Mesenchymal stem cell (in vitro differentiated cells and primary cell): Measurements from ENCODE around the gene MTFR1L.
A peak's percentile ranks its signal among the peaks of the same experiment; 100 is the strongest.

Experiments
- DNase-seq: peaks from one replicate; pipeline ENCODE4 v3.0.0-alpha.2; 2013
- H2AFZ ChIP-seq: one replicate; pipeline ENCODE4 v1.6.1; 2013; ENCODE audit warnings: low read depth, mild to moderate bottlenecking, control low read depth, inconsistent platforms, low read length, moderate library complexity
- H2AK5ac ChIP-seq: 2 replicates; pipeline ENCODE4 v1.6.1; 2013; ENCODE audit warnings: low read length, moderate library complexity, mild to moderate bottlenecking, inconsistent platforms; ENCODE audit not compliant: severe bottlenecking
- H2BK120ac ChIP-seq: one replicate; pipeline ENCODE4 v1.6.1; 2013; ENCODE audit warnings: low read depth, mild to moderate bottlenecking, inconsistent platforms, low read length, moderate library complexity
- H2BK12ac ChIP-seq, 2 experiments: one replicate each; pipeline ENCODE4 v1.6.1; 2013; ENCODE audit warnings: inconsistent platforms in 2 of 2, low read length in 2 of 2, mild to moderate bottlenecking in 2 of 2, moderate library complexity in 2 of 2, control low read depth in 1 of 2
- H2BK15ac ChIP-seq: one replicate; pipeline ENCODE4 v1.6.1; 2013; ENCODE audit warnings: mild to moderate bottlenecking, low read depth, inconsistent platforms; ENCODE audit not compliant: poor library complexity, severe bottlenecking
- H2BK5ac ChIP-seq: 2 replicates; pipeline ENCODE4 v1.6.1; 2013; ENCODE audit warnings: low read depth, mild to moderate bottlenecking, low read length, control low read depth, inconsistent platforms; ENCODE audit not compliant: poor library complexity, severe bottlenecking
- H3K14ac ChIP-seq, 2 experiments: one replicate each; pipeline ENCODE4 v1.6.1; 2013; ENCODE audit warnings: inconsistent platforms in 2 of 2, low read length in 2 of 2, control low read depth in 1 of 2, mild to moderate bottlenecking in 1 of 2, moderate library complexity in 1 of 2
- H3K18ac ChIP-seq, 2 experiments: one replicate each; pipeline ENCODE4 v1.6.1; 2013; ENCODE audit warnings: inconsistent platforms in 2 of 2, low read length in 2 of 2, control low read depth in 1 of 2, low read depth in 1 of 2, mild to moderate bottlenecking in 1 of 2
- H3K23ac ChIP-seq, 2 experiments: one replicate each; pipeline ENCODE4 v1.6.1; 2013; ENCODE audit warnings: inconsistent platforms in 2 of 2, low read length in 2 of 2, mild to moderate bottlenecking in 2 of 2, moderate library complexity in 2 of 2, control low read depth in 1 of 2
- H3K27ac ChIP-seq: 2 replicates; pipeline ENCODE4 v1.5.1; 2013; ENCODE audit warnings: mild to moderate bottlenecking, moderate library complexity, low read length, control low read depth, inconsistent platforms; ENCODE audit not compliant: poor library complexity, severe bottlenecking
- H3K27me3 ChIP-seq, 2 experiments: 2 replicates each; pipeline versions ENCODE4 v1.6.1 to v1.7.0; 2013; ENCODE audit warnings: low read length in 2 of 2, mild to moderate bottlenecking in 2 of 2, moderate library complexity in 2 of 2, control low read depth in 1 of 2, inconsistent platforms in 1 of 2; ENCODE audit not compliant: control insufficient read depth in 1 of 2, insufficient read depth in 1 of 2
- H3K36me3 ChIP-seq, 2 experiments: 2 replicates each; pipeline versions ENCODE4 v1.6.1 to v1.7.0; 2013; ENCODE audit warnings: low read length in 2 of 2, control low read depth in 1 of 2, inconsistent platforms in 1 of 2, low read depth in 1 of 2, mild to moderate bottlenecking in 1 of 2; ENCODE audit not compliant: insufficient read depth in 2 of 2, control insufficient read depth in 1 of 2
- H3K4ac ChIP-seq, 2 experiments: one replicate each; pipeline ENCODE4 v1.6.1; 2013; ENCODE audit warnings: inconsistent platforms in 2 of 2, low read length in 2 of 2, mild to moderate bottlenecking in 2 of 2, moderate library complexity in 2 of 2, control low read depth in 1 of 2, low read depth in 1 of 2
- H3K4me1 ChIP-seq: 2 replicates; pipeline ENCODE4 v1.6.1; 2013; ENCODE audit warnings: low read depth, low read length, control low read depth; ENCODE audit not compliant: control insufficient read depth, insufficient read depth
- H3K4me2 ChIP-seq: 2 replicates; pipeline ENCODE4 v1.6.1; 2013; ENCODE audit warnings: low read length, mild to moderate bottlenecking, inconsistent platforms; ENCODE audit not compliant: poor library complexity, severe bottlenecking
- H3K4me3 ChIP-seq, 2 experiments: 2 replicates each; pipeline versions ENCODE4 v1.5.1 to v1.7.0; 2013; ENCODE audit warnings: low read length in 2 of 2, mild to moderate bottlenecking in 2 of 2, control low read depth in 1 of 2, low read depth in 1 of 2; ENCODE audit not compliant: insufficient read depth in 1 of 2
- H3K79me1 ChIP-seq: replicated peaks from 2 replicates; pipeline ENCODE4 v1.6.1; 2013; ENCODE audit warnings: mild to moderate bottlenecking, control low read depth, low read length, inconsistent platforms; ENCODE audit not compliant: poor library complexity, severe bottlenecking
- H3K9ac ChIP-seq: 2 replicates; pipeline ENCODE4 v1.7.0; 2013; ENCODE audit warnings: mild to moderate bottlenecking, low read length, moderate library complexity
- H3K9me3 ChIP-seq: 2 replicates; pipeline ENCODE4 v1.7.0; 2013; ENCODE audit warnings: mild to moderate bottlenecking, low read length; ENCODE audit not compliant: control insufficient read depth
- H4K8ac ChIP-seq: one replicate; pipeline ENCODE4 v1.6.1; 2013; ENCODE audit warnings: inconsistent platforms, mild to moderate bottlenecking, low read length, moderate library complexity
- H4K91ac ChIP-seq: one replicate; pipeline ENCODE4 v1.6.1; 2013; ENCODE audit warnings: mild to moderate bottlenecking, low read length, inconsistent platforms
- WGBS: methylation state at CpG from one replicate; pipeline ENCODE4 v1.1.7; 2013; ENCODE audit warnings: mixed read lengths; 5-methylcytosine and 5-hydroxymethylcytosine counted together

Gene MTFR1L

GRCh38 chr1:25869909-25870606, 50.3 kb downstream of the MTFR1L start:
- Histone ChIP-seq H2BK15ac (no peak overlapping the region), H3K27me3 (no peaks in the 10 kb centered on the region), H3K4me1 (peaks cover 47% of the 10 kb centered on the region), H2AFZ (no peak overlapping the region), H3K36me3 (peaks cover 16 to 23% of the 10 kb centered on the region in 2 experiments), H4K8ac (no peak overlapping the region), H2BK5ac (no peak overlapping the region), H3K14ac (no peak overlapping the region), H2AK5ac (peak overlapping the region; percentile 58), H2BK12ac (no peak overlapping the region), H3K4ac (no peak overlapping the region), H3K23ac (no peak overlapping the region), H3K79me1 (peaks cover 25% of the 10 kb centered on the region), H3K4me2 (no peak overlapping the region), H4K91ac (no peak overlapping the region), H3K4me3 (no peak overlapping the region), H3K27ac (no peak overlapping the region), H3K9me3 (no peaks in the 10 kb centered on the region), H3K18ac (no peak overlapping the region), H2BK120ac (no peak overlapping the region), H3K9ac (no peak overlapping the region)
- no peak for DNase-seq
- WGBS, result 82% methylated on average over 5 of the region's 6 CpGs

GRCh38 chr1:25870614-25871013, 50.9 kb downstream of the MTFR1L start:
- WGBS, result 100% methylated on average over 1 of the region's 1 CpG
- H2AK5ac ChIP-seq, result peak overlapping the region; percentile 58
- H4K8ac ChIP-seq, result no peak overlapping the region
- peaks cover 25% of the 10 kb centered on the region for H3K79me1 ChIP-seq
- H2AFZ ChIP-seq, result no peak overlapping the region
- peaks cover 47% of the 10 kb centered on the region for H3K4me1 ChIP-seq
- H3K27me3 ChIP-seq, result no peaks in the 10 kb centered on the region
- no peaks in the 10 kb centered on the region for H3K9me3 ChIP-seq
- H3K18ac ChIP-seq, result no peak overlapping the region
- H3K4me2 ChIP-seq, result no peak overlapping the region
- no peak overlapping the region for H2BK5ac ChIP-seq
- no peak overlapping the region for H3K4ac ChIP-seq
- no peak overlapping the region for H2BK12ac ChIP-seq
- no peak overlapping the region for H3K27ac ChIP-seq
- no peak for DNase-seq
- H3K23ac ChIP-seq, result no peak overlapping the region
- no peak overlapping the region for H2BK120ac ChIP-seq
- H3K36me3 ChIP-seq, result peaks cover 16 to 23% of the 10 kb centered on the region in 2 experiments
- H3K4me3 ChIP-seq, result no peak overlapping the region
- no peak overlapping the region for H3K9ac ChIP-seq
- H4K91ac ChIP-seq, result no peak overlapping the region
- H3K14ac ChIP-seq, result no peak overlapping the region
- H2BK15ac ChIP-seq, result no peak overlapping the region

GRCh38 chr1:25871086-25871703, 51.4 kb downstream of the MTFR1L start:
- Histone ChIP-seq H2AFZ (no peak overlapping the region), H3K27ac (peak overlapping the region; percentile 46), H3K14ac (no peak overlapping the region), H2BK15ac (no peak overlapping the region), H3K4me3 (no peak overlapping the region), H3K4ac (no peak overlapping the region), H3K9ac (no peak overlapping the region), H3K79me1 (peaks cover 25% of the 10 kb centered on the region), H3K9me3 (no peaks in the 10 kb centered on the region), H3K4me2 (no peak overlapping the region), H3K23ac (no peak overlapping the region), H2BK12ac (no peak overlapping the region), H3K27me3 (no peaks in the 10 kb centered on the region), H2BK5ac (no peak overlapping the region), H3K4me1 (peaks cover 45% of the 10 kb centered on the region), H4K91ac (peak overlapping the region; percentile 45), H4K8ac (no peak overlapping the region), H2BK120ac (no peak overlapping the region), H3K18ac (no peak overlapping the region), H3K36me3 (peaks cover 16 to 23% of the 10 kb centered on the region in 2 experiments), H2AK5ac (peak overlapping the region; percentile 46)
- no peak for DNase-seq
- WGBS, result 62% methylated on average over 4 of the region's 5 CpGs

GRCh38 chr1:25871704-25872494, 52.1 kb downstream of the MTFR1L start:
- no peaks in the 10 kb centered on the region for H3K9me3 ChIP-seq

More at GRCh38 chr1:25871704-25872494, 52.1 kb downstream of the MTFR1L start:
- no peak overlapping the region for H2AK5ac ChIP-seq
- H3K18ac ChIP-seq, result no peak overlapping the region
- H3K36me3 ChIP-seq, result peaks cover 16 to 23% of the 10 kb centered on the region in 2 experiments
- H3K4me1 ChIP-seq, result peaks cover 42% of the 10 kb centered on the region
- H3K4me2 ChIP-seq, result no peak overlapping the region
- 89% methylated on average over 9 of the region's 9 CpGs for WGBS
- H4K91ac ChIP-seq, result no peak overlapping the region
- no peak overlapping the region for H2BK15ac ChIP-seq
- peaks cover 25% of the 10 kb centered on the region for H3K79me1 ChIP-seq
- DNase-seq, result no peak
- no peak overlapping the region for H3K14ac ChIP-seq
- H3K4ac ChIP-seq, result no peak overlapping the region
- no peak overlapping the region for H2BK5ac ChIP-seq
- H3K27me3 ChIP-seq, result no peaks in the 10 kb centered on the region
- H2BK12ac ChIP-seq, result no peak overlapping the region
- no peak overlapping the region for H3K27ac ChIP-seq
- no peak overlapping the region for H2BK120ac ChIP-seq
- H3K9ac ChIP-seq, result no peak overlapping the region
- H3K4me3 ChIP-seq, result no peak overlapping the region
- no peak overlapping the region for H4K8ac ChIP-seq
- H3K23ac ChIP-seq, result no peak overlapping the region
- H2AFZ ChIP-seq, result no peak overlapping the region
